Measurements from ENCODE around the gene RBP3.

Gene RBP3

GRCh38 chr10:47403446-47404318, 55.5 kb downstream of the RBP3 start:
- no peak for DNase-seq

GRCh38 chr10:47404446-47404845, 56.3 kb downstream of the RBP3 start:
- no peak for DNase-seq

GRCh38 chr10:47404937-47405336, 56.8 kb downstream of the RBP3 start:
- DNase-seq: no peak

GRCh38 chr10:47405857-47406547, 57.8 kb downstream of the RBP3 start:
- no peak for DNase-seq

GRCh38 chr10:47406548-47406869, 58.3 kb downstream of the RBP3 start:
- no peak for DNase-seq

- no peak for DNase-seq
Observed at GRCh38 chr10:47406870-47407691, 58.9 kb downstream of the RBP3 start.

Data from stimulated activated CD4-positive, alpha-beta T cell treated with anti-CD3 and anti-CD28 coated beads, Interleukin-4, amount 100 ng/mL, for 4 hours (primary cell).